Measurements from ENCODE around the gene GPC6. TPM values are rescaled to one million over a fixed set of nuclear protein-coding genes. Genes with fewer than 3 reads are reported as not detected.

Gene GPC6
- polyA plus RNA-seq, 1 donor (not counting 4 experiments of a cell fraction or from before 2014, with no cell fraction given), result 0.42 TPM

DNA sequence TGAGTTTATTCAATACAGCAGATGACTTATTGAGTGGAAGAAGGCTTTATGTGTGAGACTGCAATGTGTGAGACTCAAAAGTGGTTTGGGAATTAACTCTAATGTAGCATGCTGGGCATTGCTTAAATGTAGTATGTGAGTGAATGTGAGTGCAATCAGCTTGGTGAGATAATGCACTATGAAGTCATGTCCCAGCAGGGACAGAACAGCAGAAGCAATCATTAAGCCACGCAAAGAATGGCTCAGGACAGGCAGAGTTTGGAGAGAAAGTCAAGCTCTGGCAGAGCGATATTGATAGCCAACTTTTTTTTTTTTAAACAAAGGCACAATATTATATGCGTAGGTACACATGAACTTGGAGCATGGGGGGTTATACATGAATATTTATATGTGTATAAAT lies 597.7 kb downstream of the GPC6 start:
- no peaks in the 10 kb centered on the region for H4K20me1 ChIP-seq (ENCODE audit: control insufficient read depth, extremely low read depth, insufficient read depth, low read length)
- no peaks in the 10 kb centered on the region for H3K79me2 ChIP-seq (ENCODE audit: control insufficient read depth, insufficient read depth, low read length)
- H3K4me1 ChIP-seq (ENCODE audit: control insufficient read depth, extremely low read depth, insufficient read depth, low read length), result no peaks in the 10 kb centered on the region
- no peak overlapping the region for H3K4me3 ChIP-seq (ENCODE audit: control insufficient read depth in 2 of 3, extremely low read depth in 1 of 3, insufficient read depth in 2 of 3, low read depth in 1 of 3, low read length in 3 of 3)
- no peaks in the 10 kb centered on the region for H3K9me1 ChIP-seq (ENCODE audit: control insufficient read depth, extremely low read depth, insufficient read depth, low read length)
- no peaks in the 10 kb centered on the region for H3K36me3 ChIP-seq (ENCODE audit: control insufficient read depth in 2 of 2, extremely low read depth in 1 of 2, insufficient read depth in 2 of 2, low read length in 2 of 2)
- TF ChIP-seq CTCF (optimal IDR thresholded peaks at IDR 0.05 in 1 of 3, IDR thresholded peaks at IDR 0.05 in 1 of 3, conservative IDR thresholded peaks at IDR 0.05 in 1 of 3; ENCODE audit: extremely low read depth in 1 of 3, insufficient read depth in 2 of 3, low read length in 3 of 3) (no peak), EZH2 (IDR thresholded peaks at IDR 0.05; ENCODE audit: low read length) (no peak)
- dilution Hi-C loops (cut with MboI; ENCODE audit: extremely low pct_ligation_motif_present, low sequenced_read_pairs), result no loop called here
- H3K27ac ChIP-seq (ENCODE audit: control insufficient read depth, insufficient read depth, low read length), result no peak overlapping the region
- H2AFZ ChIP-seq (ENCODE audit: control insufficient read depth, low read length), result no peak overlapping the region
- H3K27me3 ChIP-seq (ENCODE audit: control insufficient read depth, extremely low read depth, insufficient read depth, low read length), result no peaks in the 10 kb centered on the region
- no peak for FAIRE-seq
- no peaks in the 10 kb centered on the region for H3K9me3 ChIP-seq (ENCODE audit: control insufficient read depth, low read depth, low read length)
- H3K4me2 ChIP-seq (ENCODE audit: control insufficient read depth, extremely low read depth, insufficient read depth, low read depth, low read length), result no peak overlapping the region
- no peak overlapping the region for H3K9ac ChIP-seq (ENCODE audit: control insufficient read depth, extremely low read depth, insufficient read depth, low read length)
- DNase-seq (ENCODE audit: low read depth, low spot score), result no peak

DNA sequence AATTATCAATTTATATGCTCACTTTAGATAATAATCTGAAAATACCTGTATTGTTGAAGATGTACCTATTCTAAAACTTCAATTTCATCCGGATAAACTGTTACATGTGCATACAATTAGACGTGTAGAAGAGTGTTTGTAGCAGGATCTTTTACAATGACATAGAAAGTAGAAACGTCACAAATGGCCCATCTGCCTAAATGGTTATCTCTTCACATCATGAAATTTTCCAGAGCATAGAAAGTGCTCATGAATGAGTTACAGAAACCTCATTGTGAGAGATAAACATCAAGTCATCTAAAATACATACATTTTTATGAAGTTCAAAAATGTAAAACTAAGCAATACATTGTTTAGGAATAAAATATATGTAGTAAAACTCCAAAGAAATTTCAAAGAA lies 607.4 kb downstream of the GPC6 start:
- Histone ChIP-seq H3K27me3 (ENCODE audit: control insufficient read depth, extremely low read depth, insufficient read depth, low read length) (no peaks in the 10 kb centered on the region), H3K27ac (ENCODE audit: control insufficient read depth, insufficient read depth, low read length) (no peak overlapping the region), H3K4me2 (ENCODE audit: control insufficient read depth, extremely low read depth, insufficient read depth, low read depth, low read length) (no peak overlapping the region), H3K9me3 (ENCODE audit: control insufficient read depth, low read depth, low read length) (no peaks in the 10 kb centered on the region), H3K4me3 (ENCODE audit: control insufficient read depth in 2 of 3, extremely low read depth in 1 of 3, insufficient read depth in 2 of 3, low read depth in 1 of 3, low read length in 3 of 3) (no peak overlapping the region), H2AFZ (ENCODE audit: control insufficient read depth, low read length) (no peak overlapping the region), H3K36me3 (ENCODE audit: control insufficient read depth in 2 of 2, extremely low read depth in 1 of 2, insufficient read depth in 2 of 2, low read length in 2 of 2) (no peaks in the 10 kb centered on the region), H3K9me1 (ENCODE audit: control insufficient read depth, extremely low read depth, insufficient read depth, low read length) (no peaks in the 10 kb centered on the region), H3K4me1 (ENCODE audit: control insufficient read depth, extremely low read depth, insufficient read depth, low read length) (no peaks in the 10 kb centered on the region), H3K79me2 (ENCODE audit: control insufficient read depth, insufficient read depth, low read length) (no peaks in the 10 kb centered on the region), H4K20me1 (ENCODE audit: control insufficient read depth, extremely low read depth, insufficient read depth, low read length) (no peaks in the 10 kb centered on the region), H3K9ac (ENCODE audit: control insufficient read depth, extremely low read depth, insufficient read depth, low read length) (no peak overlapping the region)
- dilution Hi-C loops (cut with MboI; ENCODE audit: extremely low pct_ligation_motif_present, low sequenced_read_pairs), result no loop called here
- no peak for TF ChIP-seq EZH2 (IDR thresholded peaks at IDR 0.05; ENCODE audit: low read length)
- no peak for TF ChIP-seq CTCF (optimal IDR thresholded peaks at IDR 0.05 in 1 of 3, IDR thresholded peaks at IDR 0.05 in 1 of 3, conservative IDR thresholded peaks at IDR 0.05 in 1 of 3; ENCODE audit: extremely low read depth in 1 of 3, insufficient read depth in 2 of 3, low read length in 3 of 3)
- no peak for FAIRE-seq
- no peak for DNase-seq (ENCODE audit: low read depth, low spot score)

All from keratinocyte (primary cell).